ENCODE results near the gene MAS1. TPM values are rescaled to one million over a fixed set of nuclear protein-coding genes. Genes with fewer than 3 reads are reported as not detected.

The MAS1 gene
- total and polyA plus RNA-seq, 12 donors, result 0.02 to 0.04 (median 0.02) TPM; not detected in 7

DNA sequence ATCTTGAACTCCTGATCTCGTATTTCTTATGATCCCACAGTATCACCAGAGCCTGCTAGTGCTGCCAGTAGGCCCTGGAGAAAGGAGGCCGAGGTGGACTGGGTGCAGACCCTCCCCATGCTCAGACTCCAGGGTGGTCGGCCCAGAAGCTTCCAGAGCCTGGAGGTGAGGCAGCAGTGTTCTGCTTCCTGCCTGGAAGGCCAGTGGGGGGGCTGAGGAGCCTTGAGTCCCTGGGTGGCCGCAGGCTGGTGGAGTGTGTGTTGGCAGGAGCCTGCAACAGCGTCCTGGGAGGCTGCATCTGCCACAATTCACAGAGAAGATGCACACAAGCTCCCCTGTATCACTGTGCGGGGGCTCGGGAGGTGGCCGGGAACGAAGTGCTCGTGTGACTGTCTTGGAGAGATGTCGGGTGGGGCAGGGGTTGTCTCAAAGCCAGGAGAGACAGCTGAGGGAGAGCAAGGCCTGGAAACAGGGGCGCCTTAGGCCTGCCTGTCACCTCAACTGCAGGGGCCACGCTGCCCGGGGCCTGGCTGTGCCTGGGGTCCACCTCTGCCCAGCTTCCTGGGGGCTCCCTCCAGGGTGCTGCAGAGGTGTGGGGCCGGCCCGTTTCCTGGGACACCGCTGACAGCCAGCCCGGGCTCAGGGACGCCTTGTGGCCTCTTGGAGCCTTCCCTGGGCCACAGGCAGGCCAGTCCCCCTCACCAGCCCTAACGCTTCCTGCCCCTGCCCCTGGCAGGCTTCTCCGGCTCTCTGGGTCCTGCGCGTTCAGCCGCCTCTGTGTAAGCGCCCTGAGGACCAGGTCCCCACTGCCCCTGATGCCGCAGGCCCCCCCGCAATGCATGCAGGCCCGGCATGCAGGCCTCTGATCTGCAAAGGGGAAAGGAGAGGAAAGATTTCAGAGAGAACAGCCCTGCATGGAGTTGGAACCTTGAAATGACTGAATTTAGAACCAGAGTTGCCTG lies 24.2 kb upstream of the MAS1 start:
- Histone ChIP-seq H3K9me3 (peaks cover 0 to 10% (median 0%) of the 10 kb centered on the region in 11 donors), H3K27me3 (peaks cover 0 to 9% (median 0%) of the 10 kb centered on the region in 7 donors), H3K36me3 (no peaks in the 10 kb centered on the region), H3K27ac (no peak overlapping the region), H3K4me1 (no peaks in the 10 kb centered on the region), H3K4me3 (no peak overlapping the region)
- intact Hi-C loops (cut with DNase I), result loop anchor here in 9 of 10 donors (5.0 to 10.0 kb wide), 7 partner anchors 71 to 668 kb away; no protein-coding TSS in a partner anchor
- DNase-seq (no peak), ATAC-seq (peak in 1 of 8 donors; percentile 55)
- 87 to 88% methylated on average over 28 of the region's 28 CpGs for WGBS, 2 donors
- TF ChIP-seq CTCF (IDR thresholded peaks at IDR 0.05), result no peak

DNA sequence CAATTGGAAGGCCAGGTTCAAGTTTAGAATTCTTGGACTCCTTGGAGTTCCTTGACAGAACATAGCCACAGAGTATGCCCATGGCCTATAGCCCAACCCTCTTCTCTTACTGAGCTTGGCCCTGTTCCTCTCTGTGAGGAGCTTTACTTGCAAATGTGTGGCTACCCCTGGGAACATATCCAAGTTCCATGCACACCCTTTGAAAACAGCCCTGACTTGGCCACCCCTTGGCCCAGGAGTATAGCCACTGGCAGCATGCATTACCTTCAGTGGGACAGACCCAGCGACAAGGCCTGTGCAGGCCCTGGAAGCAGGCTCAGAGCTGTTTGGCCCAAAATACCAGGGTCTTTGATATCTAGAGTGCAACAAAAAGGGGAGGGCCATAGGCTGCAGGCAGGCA lies 19.5 kb upstream of the MAS1 start:
- H3K9me3 ChIP-seq, result peaks cover 0 to 10% (median 0%) of the 10 kb centered on the region in 11 donors
- TF ChIP-seq CTCF (IDR thresholded peaks at IDR 0.05), result no peak
- DNase-seq, result no peak
- intact Hi-C loops (cut with DNase I), result loop anchor here in 2 of 10 donors (10.0 kb wide), 2 partner anchors 174 to 204 kb away; no protein-coding TSS in a partner anchor
- WGBS, 2 donors, result 89 to 98% methylated on average over 1 of the region's 1 CpG
- no peak overlapping the region for H3K4me3 ChIP-seq
- peaks cover 0 to 10% (median 6%) of the 10 kb centered on the region in 9 donors for H3K4me1 ChIP-seq
- no peak overlapping the region for H3K27ac ChIP-seq
- no peaks in the 10 kb centered on the region for H3K36me3 ChIP-seq
- no peaks in the 10 kb centered on the region for H3K27me3 ChIP-seq
- ATAC-seq, result no peak

DNA sequence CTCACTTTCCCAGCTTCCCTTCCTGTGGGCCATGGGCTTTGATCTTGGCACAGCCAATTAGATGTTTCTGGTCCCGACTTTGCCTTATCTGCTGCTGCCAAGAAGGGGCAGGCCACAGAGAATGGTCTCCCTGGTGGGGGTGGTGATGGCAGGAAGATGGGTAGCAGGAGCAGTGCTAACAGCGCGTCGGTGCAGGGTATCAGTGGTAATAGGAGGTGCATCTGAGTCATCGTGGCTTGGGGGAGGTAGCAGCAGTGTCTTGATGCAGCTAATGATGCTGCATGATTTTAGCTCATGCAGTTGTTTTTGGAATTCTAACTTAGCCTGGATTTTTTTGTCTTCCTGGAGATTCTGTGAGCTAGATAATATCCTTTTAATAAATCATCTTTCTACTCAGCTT lies 18.9 kb upstream of the MAS1 start:
- no peak overlapping the region for H3K27ac ChIP-seq
- WGBS, 2 donors, result 65 to 66% methylated on average over 5 of the region's 5 CpGs
- H3K9me3 ChIP-seq, result peaks cover 0 to 10% (median 0%) of the 10 kb centered on the region in 11 donors
- intact Hi-C loops (cut with DNase I), result loop anchor here in 2 of 10 donors (10.0 kb wide), 2 partner anchors 173 to 203 kb away; no protein-coding TSS in a partner anchor
- H3K4me1 ChIP-seq, result peaks cover 0 to 10% (median 6%) of the 10 kb centered on the region in 9 donors
- H3K27me3 ChIP-seq, result no peaks in the 10 kb centered on the region
- no peak for ATAC-seq
- DNase-seq, result no peak
- TF ChIP-seq CTCF (IDR thresholded peaks at IDR 0.05), result no peak
- no peaks in the 10 kb centered on the region for H3K36me3 ChIP-seq
- no peak overlapping the region for H3K4me3 ChIP-seq

DNA sequence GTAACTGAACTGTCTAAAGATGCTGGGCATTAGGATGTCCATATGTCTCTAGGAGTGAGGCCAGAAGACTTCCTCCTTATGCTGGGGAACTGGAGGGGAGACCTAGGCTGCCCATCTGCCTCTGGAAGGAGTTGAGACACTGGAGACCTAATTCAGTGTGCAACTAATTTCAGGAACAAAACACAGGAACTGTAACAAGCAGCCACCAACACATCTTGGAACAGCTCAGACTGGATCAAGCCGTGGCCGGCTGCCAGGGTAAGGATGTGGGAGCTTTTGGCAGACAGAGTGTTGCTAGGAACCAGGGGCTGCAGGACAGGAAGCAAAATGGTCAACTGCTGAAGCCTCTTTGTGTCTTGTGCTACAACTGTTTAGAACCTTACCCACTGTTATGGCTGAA lies 16.4 kb upstream of the MAS1 start:
- ATAC-seq (peak; percentile 17 to 65 (median 56)), DNase-seq (peak; percentile 59 to 69)
- H3K4me1 ChIP-seq, result peaks cover 0 to 10% (median 6%) of the 10 kb centered on the region in 9 donors
- 19 to 22% methylated on average over 2 of the region's 2 CpGs for WGBS, 2 donors
- no peaks in the 10 kb centered on the region for H3K27me3 ChIP-seq
- intact Hi-C loops (cut with DNase I), result loop anchor here in 2 of 10 donors (10.0 kb wide), 2 partner anchors 170 to 200 kb away; no protein-coding TSS in a partner anchor
- H3K27ac ChIP-seq, result no peak overlapping the region
- H3K9me3 ChIP-seq, result no peaks in the 10 kb centered on the region
- TF ChIP-seq CTCF (IDR thresholded peaks at IDR 0.05), result no peak
- no peaks in the 10 kb centered on the region for H3K36me3 ChIP-seq
- H3K4me3 ChIP-seq, result no peak overlapping the region

All from heart right ventricle (tissue), 16 donors.